HCT116 (cell line): Measurements from ENCODE around the gene GRIK4. TPM values are rescaled to one million over a fixed set of nuclear protein-coding genes. Genes with fewer than 3 reads are reported as not detected.

Experiments
- ATAC-seq: fragments of 200-7000 bp; cut with Tn5 transposase; 2 replicates; pipeline ENCODE4 v1.9.1; 2020; ENCODE audit warnings: mild to moderate bottlenecking, moderate library complexity
- BruUV-seq: library from RNA; stranded (reverse); fragments of 400-500 nt; replicated peaks from 2 replicates; lab custom pipeline; 2021; lab: Mats Ljungman, UMichigan
- CTCF ChIA-PET: fragments of 300-600 bp; sonication (Branson Sonifier 250); formaldehyde crosslinking; loops from one replicate; lab custom pipeline; 2021; ENCODE audit warnings: antibody characterized with exemption; lab: Charles Lee
- POLR2A ChIA-PET: fragments of 300-600, 350-600 bp; sonication (Branson Sonifier 250); formaldehyde crosslinking; loops from one replicate; lab custom pipeline; 2021; ENCODE audit warnings: antibody characterized with exemption; lab: Charles Lee
- RAD21 ChIA-PET, 2 experiments: fragments of 300-600 bp; sonication (Branson Sonifier 250); formaldehyde crosslinking; loops; one replicate each; lab custom pipeline; 2023; ENCODE audit warnings: low total read pairs in 2 of 2; ENCODE audit not compliant: uncharacterized antibody in 2 of 2, unreplicated experiment in 2 of 2, low non-redundant PET in 1 of 2; lab: Charles Lee
- DNase-seq: peaks from one replicate; pipeline ENCODE4 v3.0.0-alpha.2; 2010; ENCODE audit warnings: low read depth, low spot score
- H2AFZ ChIP-seq: fragments of 200-600 bp; shearing (Covaris generic), sonication (generic); 2 replicates; pipeline ENCODE4 v1.6.1; 2017; ENCODE audit warnings: low read depth, mixed run types, mixed read lengths, antibody characterized with exemption, low read length; ENCODE audit not compliant: poor library complexity, severe bottlenecking
- H3K27ac ChIP-seq: 2 replicates; pipeline ENCODE4 v1.5.1; 2012; ENCODE audit warnings: low read depth, low read length
- H3K27me3 ChIP-seq: fragments of 200-600 bp; sonication (generic); 2 replicates; pipeline ENCODE4 v1.6.1; 2016; ENCODE audit warnings: mixed run types, low read length, mixed read lengths; ENCODE audit not compliant: insufficient read depth
- H3K36me3 ChIP-seq, 2 experiments: fragments of 200-500 bp in 1 of 2; fragments of 200-600 bp in 1 of 2; sonication (Bioruptor generic) in 1 of 2; sonication (generic) in 1 of 2; 2 replicates each; pipeline versions ENCODE4 v1.5.1 to v1.6.1; 2014 to 2016; ENCODE audit warnings: low read length in 2 of 2, inconsistent platforms in 1 of 2, mixed read lengths in 1 of 2, mixed run types in 1 of 2; ENCODE audit not compliant: insufficient read depth in 2 of 2, control insufficient read depth in 1 of 2
- H3K4me1 ChIP-seq, 2 experiments: fragments of 200-600 bp in 1 of 2; sonication (generic) in 1 of 2; 2 replicates each; pipeline versions ENCODE4 v1.5.1 to v1.6.1; 2012 to 2017; ENCODE audit warnings: low read length in 2 of 2, inconsistent platforms in 1 of 2, mild to moderate bottlenecking in 1 of 2, mixed read lengths in 1 of 2, mixed run types in 1 of 2, moderate library complexity in 1 of 2; ENCODE audit not compliant: insufficient read depth in 2 of 2, control insufficient read depth in 1 of 2
- H3K4me2 ChIP-seq: fragments of 200-600 bp; sonication (generic); 2 replicates; pipeline ENCODE4 v1.6.1; 2017; ENCODE audit warnings: mixed run types, low read length, mixed read lengths
- H3K4me3 ChIP-seq, 2 experiments: fragments of 200-600 bp in 1 of 2; sonication (generic) in 1 of 2; replicated peaks in 1 of 2; 2 replicates each; pipeline ENCODE4 v1.5.1; 2011 to 2016; ENCODE audit warnings: low read length in 2 of 2, control low read depth in 1 of 2, low read depth in 1 of 2, mild to moderate bottlenecking in 1 of 2, mixed read lengths in 1 of 2, mixed run types in 1 of 2
- H3K79me2 ChIP-seq: fragments of 200-600 bp; sonication (generic); 2 replicates; pipeline ENCODE4 v1.6.1; 2017; ENCODE audit warnings: mild to moderate bottlenecking, mixed run types, low read length, moderate library complexity, mixed read lengths; ENCODE audit not compliant: insufficient read depth
- H3K9ac ChIP-seq: fragments of 200-600 bp; sonication (generic); 2 replicates; pipeline ENCODE4 v1.6.1; 2016; ENCODE audit warnings: low read length, mixed read lengths
- H3K9me2 ChIP-seq: fragments of 200-600 bp; sonication (generic), shearing (Covaris generic); 2 replicates; pipeline ENCODE4 v1.6.1; 2017; ENCODE audit warnings: mixed run types, mild to moderate bottlenecking, moderate library complexity; ENCODE audit not compliant: insufficient read depth
- H3K9me3 ChIP-seq, 2 experiments: fragments of 200-500 bp in 1 of 2; fragments of 200-600 bp in 1 of 2; sonication (Bioruptor generic) in 1 of 2; sonication (generic) in 1 of 2; 2 replicates each; pipeline ENCODE4 v1.6.1; 2014 to 2017; ENCODE audit warnings: low read length in 2 of 2, mixed read lengths in 2 of 2, inconsistent platforms in 1 of 2, low read depth in 1 of 2, mild to moderate bottlenecking in 1 of 2, mixed run types in 1 of 2, moderate library complexity in 1 of 2; ENCODE audit not compliant: control insufficient read depth in 1 of 2, insufficient read depth in 1 of 2
- H4K20me1 ChIP-seq: fragments of 200-600 bp; sonication (generic), shearing (Covaris generic); 2 replicates; pipeline ENCODE4 v1.6.1; 2017; ENCODE audit warnings: mixed run types, mild to moderate bottlenecking, moderate library complexity; ENCODE audit not compliant: insufficient read depth
- CBX3 ChIP-seq: IDR thresholded peaks from 2 replicates; pipeline ENCODE4 v1.6.1; 2012; ENCODE audit warnings: low read depth
- CEBPB ChIP-seq: IDR thresholded peaks from 2 replicates; pipeline ENCODE4 v1.6.1; 2012; ENCODE audit warnings: low read depth
- JUND ChIP-seq: IDR thresholded peaks from 2 replicates; pipeline ENCODE4 v1.6.1; 2012
- POLR2A ChIP-seq: IDR thresholded peaks from 2 replicates; pipeline ENCODE4 v1.7.0; 2011; ENCODE audit warnings: borderline replicate concordance; ENCODE audit not compliant: insufficient read depth, insufficient read length; ENCODE audit errors: extremely low read depth
- RAD21 ChIP-seq: IDR thresholded peaks from 2 replicates; pipeline ENCODE4 v1.6.1; 2012; ENCODE audit warnings: low read depth, mild to moderate bottlenecking
- SRF ChIP-seq: IDR thresholded peaks from 2 replicates; pipeline ENCODE4 v1.6.1; 2012; ENCODE audit warnings: low read depth
- TCF7L2 ChIP-seq: IDR thresholded peaks from 2 replicates; pipeline ENCODE4 v1.7.0; 2011; ENCODE audit warnings: borderline replicate concordance, inconsistent platforms; ENCODE audit not compliant: insufficient read depth, insufficient read length; ENCODE audit errors: extremely low read depth
- YY1 ChIP-seq: IDR thresholded peaks from 2 replicates; pipeline ENCODE4 v1.6.1; 2011; ENCODE audit warnings: low read length, low read depth, moderate library complexity, mild to moderate bottlenecking; ENCODE audit not compliant: insufficient replicate concordance; ENCODE audit errors: extremely low read depth
- ZNF274 ChIP-seq: fragments of 200-500 bp; sonication (Bioruptor generic); IDR thresholded peaks from 2 replicates; pipeline ENCODE4 v1.6.1; 2014; ENCODE audit warnings: mild to moderate bottlenecking, low read depth, low read length, inconsistent platforms
- intact Hi-C: fragments of 100-400 bp; cut with micrococcal nuclease; formaldehyde crosslinking; loops from 2 replicates; pipeline ENCODE4 v1.10.0; 2022
- total RNA-seq: library from RNA; stranded (reverse); gene quantifications from one replicate; pipeline ENCODE4 v1.2.1, GENCODE V29; 2021; ENCODE audit not compliant: unreplicated experiment
- TF ChIP-seq, protein P1 (sequence below): IDR thresholded peaks from 2 replicates; pipeline ENCODE4 v1.6.1; 2011; ENCODE audit warnings: mild to moderate bottlenecking, low read length, moderate library complexity; ENCODE audit not compliant: insufficient replicate concordance; ENCODE audit errors: extremely low read depth

The GRIK4 gene
- total RNA-seq, 1 experiment from 2014 or later, result 0.52 TPM

DNA sequence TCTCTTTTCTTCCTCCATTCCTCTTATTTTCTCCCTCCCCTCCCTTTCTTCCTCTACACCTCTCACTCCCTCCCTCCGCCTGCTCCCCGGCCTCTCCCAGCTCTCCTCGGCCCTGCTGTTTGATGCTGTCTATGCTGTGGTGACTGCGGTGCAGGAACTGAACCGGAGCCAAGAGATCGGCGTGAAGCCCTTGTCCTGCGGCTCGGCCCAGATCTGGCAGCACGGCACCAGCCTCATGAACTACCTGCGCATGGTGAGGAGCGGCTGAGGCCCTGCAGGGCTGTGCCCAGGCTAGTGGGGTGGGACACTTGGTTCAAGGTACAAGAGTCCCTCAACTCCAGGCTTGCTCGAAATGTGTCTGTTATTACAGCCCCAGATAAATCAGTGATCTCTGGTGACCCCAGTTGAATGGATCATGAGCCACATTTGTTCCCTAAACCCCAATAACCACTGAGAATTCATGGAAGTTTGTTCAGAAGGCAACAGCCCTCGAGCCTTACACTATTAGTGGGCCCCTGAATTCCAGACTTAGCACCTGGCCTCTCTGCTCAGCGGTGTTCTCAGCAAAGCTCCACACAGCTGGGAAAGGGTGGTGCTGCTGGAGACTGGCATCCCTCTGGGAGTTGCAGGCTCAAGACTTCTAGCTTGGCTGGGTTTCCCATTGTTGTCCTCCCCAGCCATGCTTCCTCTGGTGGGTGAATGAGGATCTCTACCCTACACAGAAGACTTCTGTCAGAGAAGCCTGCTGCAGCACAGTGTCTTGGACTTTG, 362.6 kb downstream of the GRIK4 start:
- peaks cover 34% of the 10 kb centered on the region; the same call in 1 of the 2 replicates for H3K27me3 ChIP-seq

More for the DNA sequence above, 362.6 kb downstream of the GRIK4 start:
- BruUV-seq, result no TSS peak
- no peaks in the 10 kb centered on the region for H3K36me3 ChIP-seq
- DNase-seq, result no peak
- H3K4me3 ChIP-seq, result no peak overlapping the region
- CTCF ChIA-PET, result no interaction called here
- no peaks in the 10 kb centered on the region for H3K9me3 ChIP-seq
- TF ChIP-seq POLR2A (no peak), CBX3 (no peak), SRF (no peak), ZNF274 (no peak), TCF7L2 (no peak), JUND (no peak), RAD21 (no peak), CEBPB (no peak), YY1 (no peak)
- TF ChIP-seq, protein P1, sequence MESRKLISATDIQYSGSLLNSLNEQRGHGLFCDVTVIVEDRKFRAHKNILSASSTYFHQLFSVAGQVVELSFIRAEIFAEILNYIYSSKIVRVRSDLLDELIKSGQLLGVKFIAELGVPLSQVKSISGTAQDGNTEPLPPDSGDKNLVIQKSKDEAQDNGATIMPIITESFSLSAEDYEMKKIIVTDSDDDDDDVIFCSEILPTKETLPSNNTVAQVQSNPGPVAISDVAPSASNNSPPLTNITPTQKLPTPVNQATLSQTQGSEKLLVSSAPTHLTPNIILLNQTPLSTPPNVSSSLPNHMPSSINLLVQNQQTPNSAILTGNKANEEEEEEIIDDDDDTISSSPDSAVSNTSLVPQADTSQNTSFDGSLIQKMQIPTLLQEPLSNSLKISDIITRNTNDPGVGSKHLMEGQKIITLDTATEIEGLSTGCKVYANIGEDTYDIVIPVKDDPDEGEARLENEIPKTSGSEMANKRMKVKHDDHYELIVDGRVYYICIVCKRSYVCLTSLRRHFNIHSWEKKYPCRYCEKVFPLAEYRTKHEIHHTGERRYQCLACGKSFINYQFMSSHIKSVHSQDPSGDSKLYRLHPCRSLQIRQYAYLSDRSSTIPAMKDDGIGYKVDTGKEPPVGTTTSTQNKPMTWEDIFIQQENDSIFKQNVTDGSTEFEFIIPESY, result no peak
- TF ChIP-seq, all 23 proteins: peak for 0
- ChIA-PET RAD21 (no interaction called here), POLR2A (no interaction called here)
- ATAC-seq, result no peak
- H4K20me1 ChIP-seq, result no peaks in the 10 kb centered on the region
- intact Hi-C loops, result no loop called here
- H3K79me2 ChIP-seq, result no peaks in the 10 kb centered on the region
- no peak overlapping the region for H3K9ac ChIP-seq
- no peak overlapping the region for H2AFZ ChIP-seq
- no peaks in the 10 kb centered on the region for H3K9me2 ChIP-seq
- no peaks in the 10 kb centered on the region for H3K4me1 ChIP-seq
- H3K4me2 ChIP-seq, result no peak overlapping the region
- H3K27ac ChIP-seq, result no peak overlapping the region
